Prostate gland (tissue), 2 donors: ENCODE data around the gene MAPKAP1. TPM values are rescaled to one million over a fixed set of nuclear protein-coding genes. Genes with fewer than 3 reads are reported as not detected.

Source experiments
- DNase-seq: peaks from one replicate; pipeline ENCODE4 v3.0.0-alpha.2; 2019; ENCODE audit warnings: low spot score
- H3K27ac ChIP-seq, 2 donors: fragments of 200-600 bp; sonication (generic); 2 replicates each; pipeline ENCODE4 v1.5.1; 2017 to 2019
- H3K27me3 ChIP-seq: fragments of 200-600 bp; sonication (generic); replicated peaks from 2 replicates; pipeline ENCODE4 v1.5.1; 2019; ENCODE audit not compliant: insufficient read depth
- H3K36me3 ChIP-seq, 2 donors: fragments of 200-600 bp; sonication (generic); 1 replicate in 1 of 2; 2 replicates in 1 of 2; pipeline versions ENCODE4 v1.5.1 to v1.8.1; 2017 to 2019
- H3K4me1 ChIP-seq: fragments of 200-600 bp; sonication (generic); replicated peaks from 2 replicates; pipeline ENCODE4 v1.5.1; 2019
- H3K4me3 ChIP-seq, 2 donors: fragments of 200-600 bp; sonication (generic); 2 replicates each; pipeline ENCODE4 v1.5.1; 2017 to 2019
- H3K9me3 ChIP-seq: fragments of 200-600 bp; sonication (generic); 2 replicates; pipeline ENCODE4 v1.5.1; 2017
- CTCF ChIP-seq, 4 experiments: fragments of 200-600 bp in 2 of 4; fragments of 450-650 bp in 2 of 4; sonication (generic) in 2 of 4; IDR thresholded peaks; 1 replicate in 3 of 4; 2 replicates in 1 of 4; pipeline ENCODE4 v1.5.1; 2016 to 2019; ENCODE audit warnings: antibody characterized with exemption in 4 of 4, mild to moderate bottlenecking in 2 of 4, moderate library complexity in 2 of 4
- POLR2A ChIP-seq: fragments of 450-650 bp; IDR thresholded peaks from one replicate; pipeline ENCODE4 v1.6.1; 2016; ENCODE audit warnings: antibody characterized with exemption, mild to moderate bottlenecking
- POLR2AphosphoS5 ChIP-seq: sonication (generic); formaldehyde crosslinking; IDR thresholded peaks from one replicate; pipeline ENCODE4 v1.6.1; 2017; ENCODE audit warnings: antibody characterized with exemption
- whole genome bisulfite sequencing: methylation state at CpG from one replicate; pipeline ENCODE4 v1.1.5; 2018; 5-methylcytosine and 5-hydroxymethylcytosine counted together
- intact Hi-C: fragments of 100-400 bp; cut with DNase I; formaldehyde crosslinking; loops from one replicate; pipeline ENCODE4 v1.14.2; 2022
- total RNA-seq, 2 donors: library from RNA; depleted of rRNA; stranded (reverse); fragments of >200 nt; gene quantifications; one replicate each; pipeline ENCODE4 v1.1.0, GENCODE V29; 2016

MAPKAP1 gene
- total RNA-seq, 2 donors from 2014 or later: 62.4 to 91.2 TPM

- H3K4me3 ChIP-seq: no peak overlapping the region
- 96% methylated on average over 1 of the region's 1 CpG for WGBS
- intact Hi-C loops: no loop called here
- H3K27me3 ChIP-seq: no peaks in the 10 kb centered on the region
- H3K9me3 ChIP-seq: no peaks in the 10 kb centered on the region
- no peaks in the 10 kb centered on the region for H3K36me3 ChIP-seq
- TF ChIP-seq CTCF (IDR thresholded peaks at IDR 0.05): no peak
- TF ChIP-seq POLR2AphosphoS5: no peak
- no peak for TF ChIP-seq POLR2A
- no peak for DNase-seq
- no peak overlapping the region for H3K27ac ChIP-seq
- H3K4me1 ChIP-seq: no peaks in the 10 kb centered on the region
Measured at GRCh38 chr9:125457357-125457756, 249.7 kb downstream of the MAPKAP1 start.

GRCh38 chr9:125455876-125456275, 251.1 kb downstream of the MAPKAP1 start:
- H3K9me3 ChIP-seq: no peaks in the 10 kb centered on the region
- TF ChIP-seq CTCF (IDR thresholded peaks at IDR 0.05): no peak
- no peak for TF ChIP-seq POLR2AphosphoS5
- no peak for TF ChIP-seq POLR2A
- no peak overlapping the region for H3K4me3 ChIP-seq
- 98% methylated on average over 4 of the region's 4 CpGs for WGBS
- intact Hi-C loops: no loop called here
- DNase-seq: no peak
- no peaks in the 10 kb centered on the region for H3K27me3 ChIP-seq
- no peaks in the 10 kb centered on the region for H3K4me1 ChIP-seq
- no peaks in the 10 kb centered on the region for H3K36me3 ChIP-seq
- H3K27ac ChIP-seq: no peak overlapping the region

- intact Hi-C loops: no loop called here
- H3K4me1 ChIP-seq: no peaks in the 10 kb centered on the region
- no peak overlapping the region for H3K27ac ChIP-seq
- TF ChIP-seq POLR2AphosphoS5 (no peak), CTCF (IDR thresholded peaks at IDR 0.05) (no peak), POLR2A (no peak)
- H3K4me3 ChIP-seq: no peak overlapping the region
- no peak for DNase-seq
- H3K9me3 ChIP-seq: no peaks in the 10 kb centered on the region
- H3K36me3 ChIP-seq: no peaks in the 10 kb centered on the region
- 24% methylated on average over 1 of the region's 1 CpG for WGBS
- H3K27me3 ChIP-seq: no peaks in the 10 kb centered on the region
Measured at GRCh38 chr9:125455132-125455531, 251.9 kb downstream of the MAPKAP1 start.

GRCh38 chr9:125447202-125447802, 259.7 kb downstream of the MAPKAP1 start:
- TF ChIP-seq POLR2A (no peak), CTCF (IDR thresholded peaks at IDR 0.05) (no peak), POLR2AphosphoS5 (no peak)
- intact Hi-C loops: no loop called here
- no peaks in the 10 kb centered on the region for H3K36me3 ChIP-seq
- H3K27ac ChIP-seq: no peak overlapping the region
- no peak for DNase-seq
- H3K9me3 ChIP-seq: no peaks in the 10 kb centered on the region
- H3K4me1 ChIP-seq: no peaks in the 10 kb centered on the region
- WGBS: 94% methylated on average over 18 of the region's 18 CpGs
- H3K27me3 ChIP-seq: no peaks in the 10 kb centered on the region
- no peak overlapping the region for H3K4me3 ChIP-seq

- intact Hi-C loops: no loop called here
Measured at GRCh38 chr9:125446561-125447094, 260.4 kb downstream of the MAPKAP1 start.

More at GRCh38 chr9:125446561-125447094, 260.4 kb downstream of the MAPKAP1 start:
- Histone ChIP-seq H3K36me3 (no peaks in the 10 kb centered on the region), H3K4me1 (no peaks in the 10 kb centered on the region), H3K27me3 (no peaks in the 10 kb centered on the region), H3K4me3 (no peak overlapping the region), H3K9me3 (no peaks in the 10 kb centered on the region), H3K27ac (no peak overlapping the region)
- WGBS: 95% methylated on average over 6 of the region's 6 CpGs
- DNase-seq: no peak
- no peak for TF ChIP-seq POLR2A
